NOMO-1 (cell line): Measurements from ENCODE around the gene VCL.
"Not testable (repeated sequence)": the region's sequence is repeated elsewhere in the genome, so short reads cannot be mapped to it uniquely, and the experiment has no call there.

Source experiments
- DNase-seq, 2 experiments: peaks; one replicate each; lab custom pipeline; 2025; ENCODE audit not compliant: unreplicated experiment in 2 of 2; lab: John Stamatoyannopoulos, UW

The VCL gene

GRCh38 chr10:74097776-74098175 is 99.9 kb downstream of the VCL start:
- DNase-seq: no peak

GRCh38 chr10:74099420-74099819 is 101.5 kb downstream of the VCL start:
- DNase-seq: no peak

DNA sequence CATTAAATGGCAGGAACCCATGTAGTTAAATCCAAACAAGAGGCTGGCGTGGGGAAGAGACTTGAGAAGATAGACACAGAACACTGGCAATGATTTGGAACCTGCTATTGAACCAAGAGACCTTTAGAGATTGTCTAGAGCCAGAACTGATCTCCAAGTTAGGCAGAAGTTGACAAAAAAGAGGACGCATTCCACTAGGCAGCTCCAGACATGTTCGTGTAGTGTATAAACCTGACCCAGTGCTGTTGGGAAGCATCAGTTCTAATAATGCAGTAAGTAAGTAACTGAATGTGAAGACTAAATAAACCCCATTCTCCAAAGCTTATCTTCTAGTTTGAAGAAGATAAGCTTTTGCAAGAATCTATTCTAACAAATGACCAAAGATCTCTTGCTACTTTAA is 101.9 kb downstream of the VCL start:
- no peak for DNase-seq

DNA sequence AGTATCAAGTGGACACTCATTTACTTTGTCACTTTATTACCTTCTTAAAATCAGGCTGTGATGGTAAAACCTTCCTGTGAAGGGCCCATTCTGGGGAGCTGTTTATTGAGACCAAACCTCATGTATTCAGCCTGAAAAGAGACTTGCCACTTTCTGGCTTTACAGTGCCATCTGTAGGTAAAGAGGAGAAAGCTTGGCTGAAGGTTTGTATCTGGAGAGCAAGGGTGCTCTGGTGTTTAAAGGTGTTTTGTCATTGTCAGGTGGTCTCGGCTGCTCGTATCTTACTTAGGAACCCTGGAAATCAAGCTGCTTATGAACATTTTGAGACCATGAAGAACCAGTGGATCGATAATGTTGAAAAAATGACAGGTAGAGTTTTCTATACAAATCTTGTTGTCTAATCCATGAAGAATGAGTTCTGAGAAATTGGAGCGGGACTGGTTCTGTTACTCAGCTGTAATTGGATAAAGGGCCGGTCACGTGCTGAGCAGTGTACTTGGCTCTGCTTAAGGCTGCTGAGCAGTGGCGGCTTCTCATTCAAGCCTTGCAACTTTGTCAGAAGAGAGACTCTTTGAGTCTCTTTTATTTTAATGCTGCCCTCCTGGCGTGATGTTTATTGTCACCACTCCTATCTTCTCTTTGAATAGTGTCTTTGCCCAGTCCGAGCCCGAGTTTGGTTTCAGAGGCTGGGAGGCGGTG is 105.8 kb downstream of the VCL start:
- no peak for DNase-seq

GRCh38 chr10:74104480-74104879 is 106.6 kb downstream of the VCL start:
- no peak for DNase-seq

DNA sequence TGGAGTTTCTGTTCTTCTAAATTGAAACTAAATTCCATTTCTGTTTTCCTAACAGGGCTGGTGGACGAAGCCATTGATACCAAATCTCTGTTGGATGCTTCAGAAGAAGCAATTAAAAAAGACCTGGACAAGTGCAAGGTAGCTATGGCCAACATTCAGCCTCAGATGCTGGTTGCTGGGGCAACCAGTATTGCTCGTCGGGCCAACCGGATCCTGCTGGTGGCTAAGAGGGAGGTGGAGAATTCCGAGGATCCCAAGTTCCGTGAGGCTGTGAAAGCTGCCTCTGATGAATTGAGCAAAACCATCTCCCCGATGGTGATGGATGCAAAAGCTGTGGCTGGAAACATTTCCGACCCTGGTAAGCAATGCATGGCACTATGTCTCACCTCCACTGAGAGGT is 107.1 kb downstream of the VCL start:
- no peak for DNase-seq

DNA sequence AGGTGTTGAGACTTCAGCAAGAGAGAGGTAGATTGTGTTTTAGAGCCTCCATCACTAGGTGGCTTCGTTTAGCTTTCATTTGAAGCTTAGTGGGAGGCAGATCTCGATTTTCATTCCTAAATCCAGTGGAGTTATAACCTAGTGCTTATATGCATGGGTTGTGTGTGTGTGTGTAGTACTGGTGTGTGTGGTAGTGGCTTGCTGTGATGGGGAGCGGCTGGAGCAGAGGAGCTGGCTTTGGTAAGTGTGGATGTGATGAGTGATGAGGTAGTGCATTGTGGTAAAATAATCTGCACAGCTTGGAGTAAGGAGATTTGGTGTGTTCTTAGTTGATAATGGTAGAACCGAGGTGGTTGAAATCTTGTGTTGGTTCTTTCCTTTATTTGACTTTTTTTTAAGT is 109.5 kb downstream of the VCL start:
- no peak for DNase-seq

- DNase-seq: no peak
Measured at GRCh38 chr10:74109452-74109851, 111.5 kb downstream of the VCL start.

- DNase-seq: no peak
Measured at GRCh38 chr10:74110120-74110519, 112.2 kb downstream of the VCL start.

GRCh38 chr10:74111799-74112198 is 113.9 kb downstream of the VCL start:
- DNase-seq: no peak

- DNase-seq: no peak
Measured at GRCh38 chr10:74113546-74113945, 115.6 kb downstream of the VCL start.

DNA sequence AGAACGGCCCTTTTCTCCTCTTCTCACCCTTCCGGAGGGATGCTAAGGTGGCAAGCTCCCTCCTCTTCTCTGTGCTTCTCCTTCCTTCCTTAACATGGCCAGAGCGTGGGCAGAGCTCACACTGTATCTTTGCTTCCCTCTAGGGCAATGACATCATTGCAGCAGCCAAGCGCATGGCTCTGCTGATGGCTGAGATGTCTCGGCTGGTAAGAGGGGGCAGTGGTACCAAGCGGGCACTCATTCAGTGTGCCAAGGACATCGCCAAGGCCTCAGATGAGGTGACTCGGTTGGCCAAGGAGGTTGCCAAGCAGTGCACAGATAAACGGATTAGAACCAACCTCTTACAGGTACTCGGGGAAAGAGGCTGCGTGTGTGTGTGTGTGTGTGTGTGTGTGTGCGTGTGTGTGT is 116.1 kb downstream of the VCL start:
- DNase-seq: no peak

DNA sequence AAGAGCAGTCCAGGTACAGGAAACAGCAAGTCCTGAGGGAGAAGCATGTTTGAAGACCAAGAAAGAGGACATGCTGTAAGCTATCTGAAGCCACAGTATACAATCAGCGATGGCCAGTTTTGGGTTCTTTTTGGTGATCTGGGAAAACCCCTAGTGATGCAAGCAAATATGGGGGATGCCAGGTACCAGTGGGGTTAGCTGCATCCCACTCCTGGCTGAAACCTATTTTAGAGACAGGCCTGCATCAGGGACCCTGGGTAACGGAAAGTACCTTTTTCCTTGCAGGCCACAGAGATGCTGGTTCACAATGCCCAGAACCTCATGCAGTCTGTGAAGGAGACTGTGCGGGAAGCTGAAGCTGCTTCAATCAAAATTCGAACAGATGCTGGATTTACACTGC is 119.8 kb downstream of the VCL start:
- no peak for DNase-seq

- DNase-seq: no peak
Measured at GRCh38 chr10:74118804-74119203, 120.9 kb downstream of the VCL start.

DNA sequence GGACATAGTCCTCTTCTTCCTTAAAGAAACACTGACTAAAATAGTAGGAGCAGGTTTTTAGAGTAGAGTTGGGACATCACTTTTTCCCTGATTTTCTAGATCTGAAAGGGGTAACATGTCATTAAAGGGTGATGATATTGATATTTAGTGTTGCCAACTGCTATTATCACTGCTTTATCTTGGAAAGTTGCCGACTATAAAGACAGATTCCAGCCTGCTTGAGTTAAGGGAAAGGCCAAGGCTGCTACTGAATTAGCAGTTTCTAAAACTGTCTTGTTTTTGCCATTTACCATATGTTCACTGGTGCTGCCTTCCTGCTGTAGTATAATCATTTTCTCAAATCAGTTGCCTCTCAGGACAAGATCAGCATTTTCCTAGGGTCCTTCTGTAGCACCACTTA is 123.0 kb downstream of the VCL start:
- no peak for DNase-seq

- DNase-seq: no peak
Measured at GRCh38 chr10:74121368-74121767, 123.5 kb downstream of the VCL start.

DNA sequence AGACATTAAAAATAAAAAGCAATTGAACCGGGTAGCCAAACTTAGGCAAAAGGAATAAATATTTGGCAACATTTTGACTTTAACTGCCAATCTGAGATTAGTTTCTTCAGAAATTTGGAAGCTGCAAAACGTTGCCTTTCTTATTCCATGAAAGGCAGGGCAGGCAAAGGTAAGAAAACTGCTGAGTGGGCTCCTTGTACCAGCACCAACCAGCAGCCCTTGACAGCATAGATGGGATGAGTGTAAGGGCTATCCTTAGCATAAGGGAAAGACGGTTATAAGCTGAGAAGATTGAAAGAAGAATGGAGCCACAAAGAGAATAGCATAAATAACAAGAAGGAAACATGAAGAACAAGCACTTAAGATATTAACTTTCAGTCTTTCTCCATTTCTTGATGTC is 124.1 kb downstream of the VCL start:
- DNase-seq: no peak

DNA sequence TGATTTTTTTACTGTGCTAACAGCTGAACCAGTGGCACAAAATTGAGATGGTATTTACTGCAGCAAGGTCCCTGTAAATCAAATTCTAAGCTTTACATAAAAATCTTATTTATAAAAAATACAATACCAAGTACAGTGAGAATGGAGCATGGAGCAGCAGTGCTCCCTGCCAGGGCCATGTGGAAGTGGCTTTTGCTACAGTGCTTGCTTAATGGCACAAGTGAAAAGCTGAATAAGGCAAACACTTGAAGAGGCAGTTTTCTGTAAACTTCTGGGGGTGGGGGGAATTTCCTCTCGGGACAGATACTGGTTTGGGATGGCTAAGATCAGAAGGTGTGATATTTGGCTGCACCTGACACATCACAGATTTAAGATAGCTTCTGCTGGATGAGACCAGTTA is 125.2 kb downstream of the VCL start:
- DNase-seq: peak in 1 of 2 experiments; percentile 6

DNA sequence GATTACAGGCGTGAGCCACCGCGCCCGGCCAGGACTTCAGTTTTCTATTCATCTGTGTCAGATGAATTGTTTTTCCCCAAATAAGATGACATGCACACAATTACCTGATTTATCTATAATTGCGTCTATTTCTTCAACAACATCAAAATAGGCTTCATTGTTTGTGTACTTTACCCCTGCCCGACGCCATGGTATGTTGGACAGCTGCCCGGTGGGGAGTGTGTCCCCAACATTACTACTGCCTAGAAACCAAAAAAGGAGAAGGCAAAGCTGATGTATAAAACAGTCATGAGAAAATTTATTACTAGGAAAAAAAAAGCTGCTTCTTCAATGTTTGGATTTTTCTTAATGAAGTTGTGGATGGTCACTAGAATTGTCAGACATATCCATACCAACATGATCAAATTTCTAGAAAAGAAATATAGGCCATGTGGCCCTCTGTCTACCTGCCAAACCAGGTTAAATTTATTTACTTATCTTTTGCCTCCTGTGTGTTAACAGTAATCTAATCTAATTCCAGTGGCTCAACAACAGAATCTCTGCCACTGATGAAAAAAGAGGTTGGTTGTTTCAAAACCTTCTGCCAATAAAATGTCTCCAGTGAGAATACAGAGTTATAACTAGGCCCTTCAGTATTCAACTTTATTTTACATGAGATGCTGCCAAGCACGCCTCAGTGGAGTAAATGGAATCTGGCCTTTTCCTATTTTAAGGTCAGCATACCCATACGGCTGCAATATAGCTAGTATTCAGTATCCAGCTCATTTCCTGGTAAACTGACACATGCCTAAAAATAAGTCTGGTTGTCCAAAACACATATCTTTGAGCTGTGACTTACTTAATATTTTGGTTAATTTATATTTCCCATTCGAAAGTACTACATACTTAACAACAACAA is 136.3 kb downstream of the VCL start:
- no peak for DNase-seq

- DNase-seq: no peak
Measured at GRCh38 chr10:74135452-74135851, 137.5 kb downstream of the VCL start.

GRCh38 chr10:74137992-74138391 is 140.1 kb downstream of the VCL start:
- DNase-seq: no peak

- not testable (repeated sequence) for DNase-seq
Measured at GRCh38 chr10:74138596-74138995, 140.7 kb downstream of the VCL start.
